Kidney (tissue), 14 donors: ENCODE data around the gene REST. TPM values are rescaled to one million over a fixed set of nuclear protein-coding genes. Genes with fewer than 3 reads are reported as not detected.
A peak's percentile ranks its signal among the peaks of the same experiment; 100 is the strongest.

ENCODE experiments used
- DNase-seq, 5 donors: peaks; one replicate each; pipeline ENCODE4 v3.0.0-alpha.2; 2013 to 2020
- FAIRE-seq: peaks from 2 replicates; lab custom pipeline; 2012; peaks lifted over from hg19 to GRCh38; lab: Jason Lieb, UNC
- H3K27ac ChIP-seq, 2 donors: one replicate each; pipeline ENCODE4 v1.7.0; 2013; ENCODE audit warnings: low read depth in 2 of 2, low read length in 2 of 2, inconsistent platforms in 1 of 2
- H3K27me3 ChIP-seq: one replicate; pipeline ENCODE4 v1.7.1; 2013; ENCODE audit warnings: low read length, inconsistent platforms; ENCODE audit not compliant: control insufficient read depth, insufficient read depth
- H3K36me3 ChIP-seq, 3 donors: one replicate each; pipeline versions ENCODE4 v1.7.0 to v1.7.1; 2013; ENCODE audit warnings: low read length in 3 of 3, control low read depth in 1 of 3, inconsistent platforms in 1 of 3; ENCODE audit not compliant: insufficient read depth in 3 of 3, control insufficient read depth in 2 of 3
- H3K4me1 ChIP-seq, 3 donors: one replicate each; pipeline versions ENCODE4 v1.7.0 to v1.7.1; 2013; ENCODE audit warnings: low read length in 3 of 3, inconsistent platforms in 1 of 3, low read depth in 1 of 3; ENCODE audit not compliant: control insufficient read depth in 2 of 3, insufficient read depth in 2 of 3
- H3K4me3 ChIP-seq, 3 donors: one replicate each; pipeline versions ENCODE4 v1.7.0 to v1.8.1; 2013; ENCODE audit warnings: low read length in 3 of 3, control low read depth in 1 of 3, inconsistent platforms in 1 of 3
- H3K9ac ChIP-seq, 3 donors: one replicate each; pipeline versions ENCODE4 v1.7.0 to v1.7.1; 2013; ENCODE audit warnings: low read length in 3 of 3, control low read depth in 1 of 3, inconsistent platforms in 1 of 3
- H3K9me3 ChIP-seq, 3 donors: one replicate each; pipeline versions ENCODE4 v1.7.0 to v1.7.1; 2013; ENCODE audit warnings: low read length in 3 of 3, control low read depth in 1 of 3, inconsistent platforms in 1 of 3; ENCODE audit not compliant: control insufficient read depth in 2 of 3, insufficient read depth in 1 of 3
- intact Hi-C: fragments of 100-400 bp; cut with DNase I; formaldehyde crosslinking; loops from one replicate; pipeline ENCODE4 v1.11.1; 2022
- polyA plus RNA-seq: library from polyadenylated mRNA; stranded (reverse); fragments of 350-450 nt; fragmentation: Illumina TruSeq; extraction: RNeasy Lipid Tissue Mini Kit (QIAGEN cat#74804); gene quantifications from one replicate; pipeline ENCODE4 v1.2.3, GENCODE V29; 2014; ENCODE audit warnings: low read depth, low replicate concordance; ENCODE audit not compliant: insufficient read depth
- total RNA-seq: library from RNA; stranded (reverse); fragmentation: NEBNext Ultra II Directional; extraction: Animal tissue kit (Norgen Biotek cat#: 25700); gene quantifications from one replicate; pipeline ENCODE4 v1.2.1, GENCODE V29; 2021
- TF ChIP-seq, protein P1 (sequence below): IDR thresholded peaks from 3 replicates; pipeline ENCODE4 v1.5.1; 2012; ENCODE audit warnings: mild to moderate bottlenecking, moderate library complexity, borderline replicate concordance; ENCODE audit not compliant: insufficient read depth; ENCODE audit errors: extremely low read depth
- donor health status: control.
- donor health status: control.
- donor health status: control.
- donor health status: control.
- donor health status: control.
- donor health status: DM: yes; HTN: yes; CAD: no.
- donor health status: Normal renal cell carcinoma (clear cell type).

The REST gene
- total and polyA plus RNA-seq, 2 donors from 2014 or later: 5.9 to 54.7 TPM

DNA sequence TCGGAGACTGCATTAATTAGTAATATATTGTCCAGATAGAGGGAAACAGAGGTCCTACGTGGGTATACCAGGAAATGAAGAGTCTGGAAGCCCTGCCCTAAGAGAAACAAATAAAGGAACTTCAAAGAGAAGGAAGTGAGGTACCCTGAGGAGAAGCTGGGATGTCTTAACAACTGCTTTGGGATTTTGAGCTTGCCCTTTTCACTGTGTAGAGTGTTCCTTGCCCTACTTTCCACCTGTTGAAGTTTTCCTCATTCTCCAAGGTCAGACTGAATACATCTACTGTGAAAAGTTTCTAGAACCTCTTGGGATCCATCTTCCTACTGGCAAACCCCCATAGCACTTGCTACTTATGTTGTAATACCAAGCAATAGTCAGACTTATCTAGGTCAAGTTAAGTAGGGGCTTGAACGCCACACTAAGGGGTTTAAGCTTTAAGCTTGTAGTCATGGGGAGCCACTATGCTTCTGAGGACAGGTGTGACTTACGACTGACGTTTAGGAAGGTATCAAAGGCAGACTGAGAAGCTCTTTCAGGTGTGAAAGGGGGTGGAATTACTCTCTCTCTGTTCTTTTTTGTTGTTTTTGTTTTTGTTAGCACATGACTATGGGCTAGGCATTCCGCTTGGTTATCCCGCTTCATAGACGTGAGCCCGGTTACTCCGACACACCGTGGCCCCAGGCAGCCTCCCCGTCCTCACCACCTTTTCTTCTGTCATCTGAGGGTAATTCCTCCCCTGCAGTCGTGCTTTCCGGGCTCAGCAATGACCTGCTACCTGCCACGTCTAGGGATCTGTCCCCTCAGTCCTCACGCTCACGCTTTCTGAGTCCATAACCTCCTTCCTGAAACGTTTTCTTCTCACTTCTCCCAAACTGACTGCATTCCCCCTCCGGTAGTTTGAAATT lies 959 bp upstream of the REST start:
- H3K9ac ChIP-seq: peak overlapping the region in 2 of 3 donors; percentile 44 to 62
- H3K27me3 ChIP-seq: no peaks in the 10 kb centered on the region
- TF ChIP-seq, protein P1, sequence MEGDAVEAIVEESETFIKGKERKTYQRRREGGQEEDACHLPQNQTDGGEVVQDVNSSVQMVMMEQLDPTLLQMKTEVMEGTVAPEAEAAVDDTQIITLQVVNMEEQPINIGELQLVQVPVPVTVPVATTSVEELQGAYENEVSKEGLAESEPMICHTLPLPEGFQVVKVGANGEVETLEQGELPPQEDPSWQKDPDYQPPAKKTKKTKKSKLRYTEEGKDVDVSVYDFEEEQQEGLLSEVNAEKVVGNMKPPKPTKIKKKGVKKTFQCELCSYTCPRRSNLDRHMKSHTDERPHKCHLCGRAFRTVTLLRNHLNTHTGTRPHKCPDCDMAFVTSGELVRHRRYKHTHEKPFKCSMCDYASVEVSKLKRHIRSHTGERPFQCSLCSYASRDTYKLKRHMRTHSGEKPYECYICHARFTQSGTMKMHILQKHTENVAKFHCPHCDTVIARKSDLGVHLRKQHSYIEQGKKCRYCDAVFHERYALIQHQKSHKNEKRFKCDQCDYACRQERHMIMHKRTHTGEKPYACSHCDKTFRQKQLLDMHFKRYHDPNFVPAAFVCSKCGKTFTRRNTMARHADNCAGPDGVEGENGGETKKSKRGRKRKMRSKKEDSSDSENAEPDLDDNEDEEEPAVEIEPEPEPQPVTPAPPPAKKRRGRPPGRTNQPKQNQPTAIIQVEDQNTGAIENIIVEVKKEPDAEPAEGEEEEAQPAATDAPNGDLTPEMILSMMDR: no peak
- H3K4me1 ChIP-seq: peaks cover 0 to 2% (median 0%) of the 10 kb centered on the region in 3 donors
- peak in 2 of 5 donors; percentile 32 to 66 for DNase-seq
- no peak for FAIRE-seq
- H3K27ac ChIP-seq: no peak overlapping the region
- intact Hi-C loops: no loop called here
- H3K4me3 ChIP-seq: peak overlapping the region; percentile 59 to 71 (median 69)
- H3K36me3 ChIP-seq: peaks cover 0 to 7% (median 3%) of the 10 kb centered on the region in 3 donors
- no peaks in the 10 kb centered on the region for H3K9me3 ChIP-seq

DNA sequence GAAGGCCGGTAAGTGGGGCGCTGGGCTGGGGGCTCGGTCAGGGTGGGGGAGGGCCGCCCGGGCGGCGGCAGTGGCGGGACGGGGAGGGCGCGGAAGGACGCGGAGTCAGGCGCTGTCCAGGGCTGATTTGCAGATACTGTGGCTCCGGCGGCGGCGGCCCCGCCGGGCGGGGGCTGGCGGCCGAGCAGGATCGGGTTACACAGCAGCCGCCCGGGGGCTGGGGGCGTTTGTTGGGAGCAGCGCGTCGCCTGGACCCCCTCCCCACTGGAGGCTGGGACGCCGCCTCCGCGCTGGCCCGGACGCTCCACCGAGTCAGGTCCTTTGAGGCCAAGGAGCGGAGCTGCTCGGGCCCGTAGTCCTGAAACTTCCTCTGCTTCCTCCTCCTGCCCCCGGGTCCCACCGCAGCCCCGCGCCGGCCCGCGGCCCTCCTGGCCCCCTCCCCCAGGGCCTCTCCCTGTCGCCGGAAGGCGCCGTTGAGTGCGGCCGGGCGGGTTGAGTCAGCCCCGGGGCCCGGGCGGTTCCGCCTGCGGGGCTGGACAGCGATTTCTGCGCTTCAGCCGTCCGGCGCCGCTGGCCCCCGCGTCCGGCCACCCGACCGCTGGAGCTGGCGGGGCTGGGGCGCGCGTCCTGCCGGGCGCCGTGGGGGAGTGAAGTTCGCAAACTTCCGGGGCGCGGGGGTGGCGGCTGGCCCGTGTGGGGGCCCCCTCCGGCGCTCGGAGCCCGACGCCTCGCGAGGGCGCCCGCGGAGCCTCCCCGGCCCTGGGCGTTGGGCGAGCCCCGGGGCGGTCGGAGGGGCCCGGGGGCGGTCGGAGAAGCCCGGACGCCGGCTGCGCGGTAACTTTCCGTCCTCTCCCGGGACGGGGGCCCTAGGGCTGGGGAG lies 746 bp downstream of the REST start:
- Histone ChIP-seq H3K4me3 (peak overlapping the region; percentile 69 to 94 (median 89)), H3K27ac (peak overlapping the region; percentile 91 to 93), H3K9ac (peak overlapping the region; percentile 53 to 83 (median 83)), H3K36me3 (peaks cover 0 to 7% (median 3%) of the 10 kb centered on the region in 3 donors), H3K27me3 (no peaks in the 10 kb centered on the region), H3K4me1 (peaks cover 0 to 2% (median 0%) of the 10 kb centered on the region in 3 donors), H3K9me3 (no peaks in the 10 kb centered on the region)
- FAIRE-seq (no peak), DNase-seq (peak; percentile 88 to 95 (median 91))
- TF ChIP-seq, protein P1: no peak
- intact Hi-C loops: no loop called here

DNA sequence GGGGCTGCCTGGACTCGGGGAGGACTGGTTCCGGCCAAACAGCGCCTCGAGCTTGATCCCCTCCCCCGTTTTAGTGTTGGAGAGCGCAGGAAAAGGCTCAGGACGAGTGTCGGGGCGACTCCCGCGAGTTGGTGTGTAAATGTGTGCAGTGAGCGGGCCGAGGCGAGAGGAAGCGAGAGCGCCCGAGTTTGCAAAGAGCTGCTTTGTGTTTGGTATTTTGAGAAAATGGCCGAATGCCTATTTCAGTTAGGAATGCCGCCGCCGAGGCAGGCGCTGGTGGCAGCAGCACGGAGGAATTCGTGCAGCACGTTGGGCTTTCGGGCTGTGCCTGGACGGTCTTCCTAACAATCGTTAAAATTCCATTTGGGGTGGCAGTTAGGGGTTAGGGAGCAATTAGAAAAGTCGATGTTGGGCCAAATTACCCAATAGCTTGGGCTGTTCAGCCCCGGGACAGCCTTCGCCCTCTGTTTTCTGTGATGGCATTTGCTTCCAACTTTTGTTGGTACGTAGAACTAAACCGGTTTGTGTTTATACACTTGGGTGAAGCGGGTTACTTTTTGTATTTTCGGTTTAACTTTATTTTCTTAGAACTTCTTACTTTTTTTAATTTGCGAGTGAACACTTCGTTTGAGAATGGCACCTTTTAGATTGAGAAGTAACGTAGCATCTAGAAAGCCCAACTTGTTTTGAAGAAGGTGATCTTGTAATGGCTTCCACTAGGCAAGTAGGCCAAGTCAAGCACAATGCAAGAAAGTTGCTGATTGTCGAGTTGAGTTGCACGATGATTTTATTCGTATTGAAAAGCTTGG lies 1.6 kb downstream of the REST start:
- intact Hi-C loops: no loop called here
- Histone ChIP-seq H3K9me3 (no peaks in the 10 kb centered on the region), H3K27me3 (no peaks in the 10 kb centered on the region), H3K4me3 (peak overlapping the region; percentile 69 to 94 (median 89)), H3K27ac (peak overlapping the region; percentile 91 to 93), H3K4me1 (peaks cover 0 to 2% (median 0%) of the 10 kb centered on the region in 3 donors), H3K9ac (peak overlapping the region; percentile 53 to 83 (median 83)), H3K36me3 (peaks cover 0 to 7% (median 3%) of the 10 kb centered on the region in 3 donors)
- FAIRE-seq (no peak), DNase-seq (peak; percentile 66 to 90 (median 79))
- TF ChIP-seq, protein P1: no peak
